Measurements from ENCODE around the gene RAB6B. TPM values are rescaled to one million over a fixed set of nuclear protein-coding genes. Genes with fewer than 3 reads are reported as not detected.
A peak's percentile ranks its signal among the peaks of the same experiment; 100 is the strongest.

Gene RAB6B
- polyA plus RNA-seq, 2 of the 4 experiments (the other 2 are of a cell fraction) = 2.4 to 2.5 TPM

DNA sequence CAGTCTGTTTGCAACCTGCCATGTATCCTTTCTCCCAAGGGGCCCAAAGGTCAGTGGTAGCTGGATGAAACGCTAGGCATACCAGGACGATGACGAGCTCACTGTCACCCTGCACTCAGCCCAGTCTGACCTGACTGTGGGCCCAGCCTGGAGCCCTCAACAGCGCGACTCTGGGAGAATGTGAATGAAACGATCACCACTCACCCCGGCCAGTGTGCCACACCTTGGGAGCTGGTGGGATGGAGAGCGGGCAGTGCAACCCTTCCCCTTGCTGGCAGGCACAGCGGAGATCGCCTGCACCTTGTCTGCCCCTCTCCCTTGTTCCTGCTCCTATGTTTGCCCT is 62.9 kb downstream of the RAB6B start (continued):
- TF ChIP-seq TP53 (CRISPR knock-in tag; IDR thresholded peaks at IDR 0.05) (no peak), BHLHE40 (IDR thresholded peaks at IDR 0.05; ENCODE audit: low read depth, low read length) (no peak), RARB (CRISPR knock-in tag; IDR thresholded peaks at IDR 0.05) (no peak)
- TF ChIP-seq, protein P1, sequence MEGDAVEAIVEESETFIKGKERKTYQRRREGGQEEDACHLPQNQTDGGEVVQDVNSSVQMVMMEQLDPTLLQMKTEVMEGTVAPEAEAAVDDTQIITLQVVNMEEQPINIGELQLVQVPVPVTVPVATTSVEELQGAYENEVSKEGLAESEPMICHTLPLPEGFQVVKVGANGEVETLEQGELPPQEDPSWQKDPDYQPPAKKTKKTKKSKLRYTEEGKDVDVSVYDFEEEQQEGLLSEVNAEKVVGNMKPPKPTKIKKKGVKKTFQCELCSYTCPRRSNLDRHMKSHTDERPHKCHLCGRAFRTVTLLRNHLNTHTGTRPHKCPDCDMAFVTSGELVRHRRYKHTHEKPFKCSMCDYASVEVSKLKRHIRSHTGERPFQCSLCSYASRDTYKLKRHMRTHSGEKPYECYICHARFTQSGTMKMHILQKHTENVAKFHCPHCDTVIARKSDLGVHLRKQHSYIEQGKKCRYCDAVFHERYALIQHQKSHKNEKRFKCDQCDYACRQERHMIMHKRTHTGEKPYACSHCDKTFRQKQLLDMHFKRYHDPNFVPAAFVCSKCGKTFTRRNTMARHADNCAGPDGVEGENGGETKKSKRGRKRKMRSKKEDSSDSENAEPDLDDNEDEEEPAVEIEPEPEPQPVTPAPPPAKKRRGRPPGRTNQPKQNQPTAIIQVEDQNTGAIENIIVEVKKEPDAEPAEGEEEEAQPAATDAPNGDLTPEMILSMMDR (IDR thresholded peaks at IDR 0.05) = no peak

DNA sequence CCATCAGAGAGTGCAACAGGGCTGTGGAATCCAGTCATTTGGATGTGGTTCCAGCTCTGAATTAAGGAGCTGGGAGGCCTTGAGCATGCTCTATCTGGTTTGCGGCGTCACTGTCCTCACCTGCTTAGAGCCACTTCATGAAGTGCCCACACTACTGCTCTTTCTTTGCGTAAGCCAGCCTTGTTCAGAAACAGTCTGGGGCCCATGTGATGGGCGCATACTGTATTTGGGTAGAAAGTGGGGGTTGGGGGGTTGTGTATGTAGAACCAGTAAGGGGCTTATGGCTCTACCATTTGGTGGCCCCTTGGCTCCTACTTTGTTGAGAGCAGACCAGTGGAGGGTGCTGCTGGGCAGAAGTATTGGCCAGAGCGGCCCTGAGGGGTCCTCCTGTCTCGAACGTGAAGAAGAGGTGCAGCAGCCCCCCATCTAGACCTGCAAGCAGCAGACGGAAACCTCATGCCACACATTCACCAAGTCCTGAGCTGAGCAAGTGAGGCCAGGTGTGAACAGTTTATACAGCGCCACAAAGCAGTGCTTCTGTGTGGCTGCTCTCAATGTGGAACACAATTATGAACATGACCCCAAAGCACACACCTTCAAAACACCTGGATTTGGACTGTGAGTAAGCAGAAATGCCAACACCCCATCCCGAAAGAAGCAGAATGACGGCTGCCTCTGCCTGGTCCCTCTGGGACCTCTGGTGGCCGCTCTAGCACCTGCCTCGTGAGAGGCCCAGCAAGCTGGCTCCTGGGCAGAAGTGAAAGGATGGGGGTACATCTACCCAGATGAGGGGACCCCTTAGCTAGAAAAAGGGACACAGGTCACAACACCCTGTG is 63.5 kb downstream of the RAB6B start:
- FAIRE-seq = no peak
- CTCF ChIA-PET = interaction anchor here (0.9 to 1.2 kb wide), 3 partner anchors 12 to 22 kb away, joined by 3 read pairs; no protein-coding TSS in a partner anchor
- Histone ChIP-seq H3K4me1 (no peaks in the 10 kb centered on the region), H3K4me3 (no peak overlapping the region), H3K27ac (no peak overlapping the region), H3K9me3 (no peaks in the 10 kb centered on the region), H3K4me2 (no peak overlapping the region)
- DNase-seq (ENCODE audit: low read depth in 1 of 2, low spot score in 1 of 2) = no peak
- TF ChIP-seq ESRRA (IDR thresholded peaks at IDR 0.05; ENCODE audit: borderline replicate concordance, low read length) (no peak), TP53 (CRISPR knock-in tag; IDR thresholded peaks at IDR 0.05) (no peak)
- TF ChIP-seq, protein P1 (IDR thresholded peaks at IDR 0.05) = 0 out of 3 replicates have a peak, but pooled peaks have one; percentile 6
- WGBS (ENCODE audit: missing lambda C conversion rate) = 61% methylated on average over 9 of the region's 13 CpGs
- ATAC-seq = peak in 1 of 2 experiments; percentile 23; a peak in 1 of 6 replicates
- POLR2A ChIA-PET = no interaction called here

DNA sequence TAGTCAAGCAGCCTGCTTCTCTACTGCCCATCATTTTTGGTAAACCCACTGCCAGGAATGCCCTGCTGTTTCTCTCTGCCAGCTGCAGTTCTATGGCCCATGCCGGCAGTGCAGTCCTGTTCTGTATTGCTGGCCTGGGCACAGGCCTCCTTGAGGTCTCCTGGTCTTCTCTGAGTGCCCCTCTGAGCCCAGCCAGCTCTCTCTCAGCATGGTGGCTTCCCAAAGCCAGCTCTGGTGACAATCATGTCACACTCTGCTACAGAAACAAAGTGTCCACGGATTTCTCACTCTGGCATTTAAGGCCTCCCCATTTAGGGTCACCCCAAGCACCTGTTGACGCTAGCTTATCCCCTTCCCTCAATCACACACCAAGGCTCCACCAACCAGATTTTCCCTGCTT is 65.6 kb downstream of the RAB6B start:
- WGBS (ENCODE audit: missing lambda C conversion rate) = 49% methylated on average over 3 of the region's 3 CpGs
- ChIA-PET POLR2A (no interaction called here), CTCF (no interaction called here)
- H3K9me3 ChIP-seq = no peaks in the 10 kb centered on the region
- no peak overlapping the region for H3K4me2 ChIP-seq
- ATAC-seq (no peak), FAIRE-seq (no peak), DNase-seq (ENCODE audit: low read depth in 1 of 2, low spot score in 1 of 2) (no peak)
- no peak for TF ChIP-seq ESRRA (IDR thresholded peaks at IDR 0.05; ENCODE audit: borderline replicate concordance, low read length)
- TF ChIP-seq RAD21 (conservative IDR thresholded peaks at IDR 0.05 in 1 of 2, IDR thresholded peaks at IDR 0.05 in 1 of 2) = no peak
- no peak for TF ChIP-seq SMC3 (IDR thresholded peaks at IDR 0.05)
- no peak for TF ChIP-seq FOXS1 (CRISPR knock-in tag; IDR thresholded peaks at IDR 0.05)
- TF ChIP-seq, protein P2, sequence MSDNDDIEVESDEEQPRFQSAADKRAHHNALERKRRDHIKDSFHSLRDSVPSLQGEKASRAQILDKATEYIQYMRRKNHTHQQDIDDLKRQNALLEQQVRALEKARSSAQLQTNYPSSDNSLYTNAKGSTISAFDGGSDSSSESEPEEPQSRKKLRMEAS (IDR thresholded peaks at IDR 0.05) = no peak
- TF ChIP-seq RFX5 (IDR thresholded peaks at IDR 0.05) = no peak
- no peak for TF ChIP-seq RNF2 (IDR thresholded peaks at IDR 0.05; ENCODE audit: borderline replicate concordance, low read depth)
- TF ChIP-seq, protein P3, sequence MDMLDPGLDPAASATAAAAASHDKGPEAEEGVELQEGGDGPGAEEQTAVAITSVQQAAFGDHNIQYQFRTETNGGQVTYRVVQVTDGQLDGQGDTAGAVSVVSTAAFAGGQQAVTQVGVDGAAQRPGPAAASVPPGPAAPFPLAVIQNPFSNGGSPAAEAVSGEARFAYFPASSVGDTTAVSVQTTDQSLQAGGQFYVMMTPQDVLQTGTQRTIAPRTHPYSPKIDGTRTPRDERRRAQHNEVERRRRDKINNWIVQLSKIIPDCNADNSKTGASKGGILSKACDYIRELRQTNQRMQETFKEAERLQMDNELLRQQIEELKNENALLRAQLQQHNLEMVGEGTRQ (IDR thresholded peaks at IDR 0.05) = no peak
- no peak for TF ChIP-seq HOXA7 (CRISPR knock-in tag; IDR thresholded peaks at IDR 0.05)
- no peak overlapping the region for H3K27ac ChIP-seq
- no peaks in the 10 kb centered on the region for H3K4me1 ChIP-seq
- H3K4me3 ChIP-seq = no peak overlapping the region

DNA sequence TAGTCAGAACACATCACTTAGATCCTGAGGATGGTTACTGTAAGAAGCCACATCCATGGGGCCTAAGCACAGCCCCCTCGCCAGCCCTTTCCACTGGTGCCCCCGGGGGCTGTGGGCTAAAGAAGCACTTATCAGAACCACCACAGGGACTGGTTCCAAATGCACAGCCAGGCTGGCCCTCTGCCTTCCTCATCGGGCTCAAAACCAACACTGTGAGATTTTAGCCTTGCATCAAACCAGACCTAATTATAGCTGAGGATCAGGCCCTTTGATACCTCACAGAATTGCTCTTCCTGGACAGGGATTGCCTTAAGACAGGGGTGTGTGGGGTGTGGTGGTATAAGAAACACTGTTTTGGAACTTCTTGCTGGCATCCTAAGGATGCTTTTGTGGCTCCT is 66.4 kb downstream of the RAB6B start:
- TF ChIP-seq MAFK (IDR thresholded peaks at IDR 0.05; ENCODE audit: partially characterized antibody) (no peak), ZSCAN20 (CRISPR knock-in tag; IDR thresholded peaks at IDR 0.05) (no peak), SREBF2 (IDR thresholded peaks at IDR 0.05) (no peak)
- ATAC-seq (no peak), DNase-seq (ENCODE audit: low read depth in 1 of 2, low spot score in 1 of 2) (no peak), FAIRE-seq (no peak)
- Histone ChIP-seq H3K4me3 (no peak overlapping the region), H3K4me2 (no peak overlapping the region), H3K9me3 (no peaks in the 10 kb centered on the region), H3K4me1 (no peaks in the 10 kb centered on the region), H3K27ac (no peak overlapping the region)
- WGBS (ENCODE audit: missing lambda C conversion rate) = 68% methylated on average over 2 of the region's 3 CpGs
- POLR2A ChIA-PET = no interaction called here
- CTCF ChIA-PET = no interaction called here
